ENCODE results near the gene FGFRL1. TPM values are rescaled to one million over a fixed set of nuclear protein-coding genes. Genes with fewer than 3 reads are reported as not detected.

The FGFRL1 gene
- total RNA-seq, 5 donors from 2014 or later (not counting 1 experiment from before 2014, with no cell fraction given): 14.9 to 25.2 (median 23.7) TPM

DNA sequence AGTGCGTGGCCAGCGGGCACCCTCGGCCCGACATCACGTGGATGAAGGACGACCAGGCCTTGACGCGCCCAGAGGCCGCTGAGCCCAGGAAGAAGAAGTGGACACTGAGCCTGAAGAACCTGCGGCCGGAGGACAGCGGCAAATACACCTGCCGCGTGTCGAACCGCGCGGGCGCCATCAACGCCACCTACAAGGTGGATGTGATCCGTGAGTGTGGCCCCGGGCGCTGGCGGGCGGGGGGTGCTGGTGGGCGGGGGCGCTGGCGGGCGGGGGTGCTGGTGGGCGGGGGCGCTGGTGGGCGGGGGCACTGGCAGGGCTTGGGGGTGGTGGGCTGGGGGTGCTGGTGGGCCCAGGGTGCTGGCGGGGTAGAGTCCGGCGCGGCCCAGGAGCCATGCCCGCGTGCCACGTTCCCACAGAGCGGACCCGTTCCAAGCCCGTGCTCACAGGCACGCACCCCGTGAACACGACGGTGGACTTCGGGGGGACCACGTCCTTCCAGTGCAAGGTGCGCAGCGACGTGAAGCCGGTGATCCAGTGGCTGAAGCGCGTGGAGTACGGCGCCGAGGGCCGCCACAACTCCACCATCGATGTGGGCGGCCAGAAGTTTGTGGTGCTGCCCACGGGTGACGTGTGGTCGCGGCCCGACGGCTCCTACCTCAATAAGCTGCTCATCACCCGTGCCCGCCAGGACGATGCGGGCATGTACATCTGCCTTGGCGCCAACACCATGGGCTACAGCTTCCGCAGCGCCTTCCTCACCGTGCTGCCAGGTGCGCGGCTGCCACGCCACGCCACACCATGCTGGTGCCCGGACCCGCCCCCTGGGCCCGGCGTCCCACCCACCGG lies 12.7 kb downstream of the FGFRL1 start:
- peaks cover 5% of the 10 kb centered on the region for H3K36me3 Mint-ChIP-seq
- no peak overlapping the region for H3K27ac ChIP-seq (ENCODE audit: low read length)
- H3K4me1 ChIP-seq (ENCODE audit: control insufficient read depth in 1 of 2, extremely low read depth in 1 of 2, insufficient read depth in 2 of 2, low read length in 2 of 2): peaks cover 0 to 21% of the 10 kb centered on the region in 2 experiments
- H3K9me3 Mint-ChIP-seq: no peaks in the 10 kb centered on the region
- peaks cover 9 to 19% (median 12%) of the 10 kb centered on the region in 3 donors for H3K4me1 Mint-ChIP-seq
- peaks cover 0 to under 1% of the 10 kb centered on the region in 2 experiments for H3K27me3 ChIP-seq (replicated peaks in 1 of 2; ENCODE audit: control insufficient read depth in 2 of 2, extremely low read depth in 1 of 2, insufficient read depth in 2 of 2, low read length in 1 of 2)
- peaks cover 0 to 6% of the 10 kb centered on the region in 2 donors for H3K36me3 ChIP-seq (ENCODE audit: control insufficient read depth in 2 of 2, extremely low read depth in 1 of 2, insufficient read depth in 1 of 2, low read length in 1 of 2)
- no peaks in the 10 kb centered on the region for H3K9me3 ChIP-seq
- WGBS (ENCODE audit: insufficient coverage): 98% methylated on average over 59 of the region's 83 CpGs
- no peaks in the 10 kb centered on the region for H3K27me3 Mint-ChIP-seq
- no peak for DNase-seq
- no peak overlapping the region for H3K27ac Mint-ChIP-seq
- no peak overlapping the region for H3K4me3 Mint-ChIP-seq
- no peak overlapping the region for H3K4me3 ChIP-seq (ENCODE audit: control insufficient read depth in 1 of 2, extremely low read depth in 1 of 2, low read length in 1 of 2)
- CTCF ChIA-PET: no interaction called here
- POLR2A ChIA-PET: no interaction called here
- no peak for ATAC-seq (replicated peaks in 1 of 4)

DNA sequence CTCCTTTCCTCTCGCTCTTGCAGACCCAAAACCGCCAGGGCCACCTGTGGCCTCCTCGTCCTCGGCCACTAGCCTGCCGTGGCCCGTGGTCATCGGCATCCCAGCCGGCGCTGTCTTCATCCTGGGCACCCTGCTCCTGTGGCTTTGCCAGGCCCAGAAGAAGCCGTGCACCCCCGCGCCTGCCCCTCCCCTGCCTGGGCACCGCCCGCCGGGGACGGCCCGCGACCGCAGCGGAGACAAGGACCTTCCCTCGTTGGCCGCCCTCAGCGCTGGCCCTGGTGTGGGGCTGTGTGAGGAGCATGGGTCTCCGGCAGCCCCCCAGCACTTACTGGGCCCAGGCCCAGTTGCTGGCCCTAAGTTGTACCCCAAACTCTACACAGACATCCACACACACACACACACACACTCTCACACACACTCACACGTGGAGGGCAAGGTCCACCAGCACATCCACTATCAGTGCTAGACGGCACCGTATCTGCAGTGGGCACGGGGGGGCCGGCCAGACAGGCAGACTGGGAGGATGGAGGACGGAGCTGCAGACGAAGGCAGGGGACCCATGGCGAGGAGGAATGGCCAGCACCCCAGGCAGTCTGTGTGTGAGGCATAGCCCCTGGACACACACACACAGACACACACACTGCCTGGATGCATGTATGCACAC lies 13.6 kb downstream of the FGFRL1 start:
- Mint-ChIP-seq H3K4me1 (peaks cover 6 to 16% (median 12%) of the 10 kb centered on the region in 3 donors), H3K27ac (no peak overlapping the region), H3K9me3 (no peaks in the 10 kb centered on the region), H3K36me3 (peaks cover 5% of the 10 kb centered on the region), H3K27me3 (no peaks in the 10 kb centered on the region), H3K4me3 (no peak overlapping the region)
- ChIA-PET CTCF (no interaction called here), POLR2A (no interaction called here)
- Histone ChIP-seq H3K36me3 (ENCODE audit: control insufficient read depth in 2 of 2, extremely low read depth in 1 of 2, insufficient read depth in 1 of 2, low read length in 1 of 2) (peaks cover 0 to 6% of the 10 kb centered on the region in 2 donors), H3K4me3 (ENCODE audit: control insufficient read depth in 1 of 2, extremely low read depth in 1 of 2, low read length in 1 of 2) (no peak overlapping the region), H3K27me3 (replicated peaks in 1 of 2; ENCODE audit: control insufficient read depth in 2 of 2, extremely low read depth in 1 of 2, insufficient read depth in 2 of 2, low read length in 1 of 2) (peaks cover 0 to 9% of the 10 kb centered on the region in 2 experiments), H3K27ac (ENCODE audit: low read length) (no peak overlapping the region), H3K4me1 (ENCODE audit: control insufficient read depth in 1 of 2, extremely low read depth in 1 of 2, insufficient read depth in 2 of 2, low read length in 2 of 2) (peaks cover 0 to 13% of the 10 kb centered on the region in 2 experiments), H3K9me3 (no peaks in the 10 kb centered on the region)
- DNase-seq (no peak), ATAC-seq (replicated peaks in 1 of 4) (no peak)
- 97% methylated on average over 18 of the region's 32 CpGs for WGBS (ENCODE audit: insufficient coverage)

DNA sequence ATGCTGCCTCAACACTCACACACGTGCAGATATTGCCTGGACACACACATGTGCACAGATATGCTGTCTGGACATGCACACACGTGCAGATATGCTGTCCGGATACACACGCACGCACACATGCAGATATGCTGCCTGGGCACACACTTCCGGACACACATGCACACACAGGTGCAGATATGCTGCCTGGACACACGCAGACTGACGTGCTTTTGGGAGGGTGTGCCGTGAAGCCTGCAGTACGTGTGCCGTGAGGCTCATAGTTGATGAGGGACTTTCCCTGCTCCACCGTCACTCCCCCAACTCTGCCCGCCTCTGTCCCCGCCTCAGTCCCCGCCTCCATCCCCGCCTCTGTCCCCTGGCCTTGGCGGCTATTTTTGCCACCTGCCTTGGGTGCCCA lies 14.7 kb downstream of the FGFRL1 start:
- Mint-ChIP-seq H3K4me3 (no peak overlapping the region), H3K27me3 (no peaks in the 10 kb centered on the region), H3K4me1 (peaks cover 4 to 13% (median 10%) of the 10 kb centered on the region in 3 donors), H3K9me3 (no peaks in the 10 kb centered on the region), H3K36me3 (peaks cover 5% of the 10 kb centered on the region), H3K27ac (no peak overlapping the region)
- H3K4me3 ChIP-seq (ENCODE audit: control insufficient read depth in 1 of 2, extremely low read depth in 1 of 2, low read length in 1 of 2): no peak overlapping the region
- DNase-seq (peak in 14 of 35 experiments; percentile 8 to 60 (median 21)), ATAC-seq (replicated peaks in 1 of 4) (peak in 3 of 4 experiments; percentile 28 to 76 (median 44))
- H3K27ac ChIP-seq (ENCODE audit: low read length): no peak overlapping the region
- H3K36me3 ChIP-seq (ENCODE audit: control insufficient read depth in 2 of 2, extremely low read depth in 1 of 2, insufficient read depth in 1 of 2, low read length in 1 of 2): peaks cover 0 to 6% of the 10 kb centered on the region in 2 donors
- ChIA-PET POLR2A (no interaction called here), CTCF (no interaction called here)
- peaks cover 0 to 10% of the 10 kb centered on the region in 2 experiments for H3K4me1 ChIP-seq (ENCODE audit: control insufficient read depth in 1 of 2, extremely low read depth in 1 of 2, insufficient read depth in 2 of 2, low read length in 2 of 2)
- no peaks in the 10 kb centered on the region for H3K9me3 ChIP-seq
- peaks cover 0 to 20% of the 10 kb centered on the region in 2 experiments for H3K27me3 ChIP-seq (replicated peaks in 1 of 2; ENCODE audit: control insufficient read depth in 2 of 2, extremely low read depth in 1 of 2, insufficient read depth in 2 of 2, low read length in 1 of 2)
- WGBS (ENCODE audit: insufficient coverage): 70% methylated on average over 8 of the region's 17 CpGs

DNA sequence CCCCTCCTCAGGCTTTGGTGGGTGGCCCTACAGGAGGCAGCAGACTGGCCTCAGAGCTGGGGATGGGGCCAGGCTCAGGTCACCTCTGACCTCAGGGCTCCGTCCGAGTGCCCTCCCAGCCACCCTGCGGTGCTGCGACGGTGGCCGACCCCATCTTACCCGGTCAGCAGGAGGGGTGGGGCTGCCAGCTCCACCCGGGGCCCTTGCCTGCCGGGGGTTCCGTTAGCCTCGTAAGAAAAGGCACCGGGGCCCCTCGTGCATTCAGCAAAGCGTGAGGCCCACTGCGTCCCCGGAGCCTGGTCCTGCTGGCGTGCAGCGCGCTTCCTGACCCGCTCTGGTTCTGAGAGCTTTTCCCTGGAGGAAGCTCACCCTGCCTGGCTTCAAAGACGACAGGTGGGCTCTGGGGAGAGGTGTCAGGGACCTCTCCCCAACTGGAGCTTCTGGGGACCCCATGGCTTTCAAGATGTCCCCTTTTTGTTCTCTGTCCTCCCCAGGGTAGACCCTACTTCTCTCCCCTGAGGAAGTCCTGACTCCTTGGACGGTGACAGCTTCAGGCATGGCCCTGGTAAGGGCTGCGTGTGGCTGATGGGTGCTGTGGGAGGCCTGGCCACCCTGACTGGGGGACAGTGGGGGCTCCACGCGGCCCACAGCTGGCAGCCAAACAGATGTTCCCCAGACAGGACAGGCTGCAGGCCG lies 15.9 kb downstream of the FGFRL1 start:
- Histone ChIP-seq H3K9me3 (no peaks in the 10 kb centered on the region), H3K36me3 (ENCODE audit: control insufficient read depth in 2 of 2, extremely low read depth in 1 of 2, insufficient read depth in 1 of 2, low read length in 1 of 2) (peaks cover 0 to 6% of the 10 kb centered on the region in 2 donors), H3K27ac (ENCODE audit: low read length) (no peak overlapping the region), H3K27me3 (replicated peaks in 1 of 2; ENCODE audit: control insufficient read depth in 2 of 2, extremely low read depth in 1 of 2, insufficient read depth in 2 of 2, low read length in 1 of 2) (peaks cover 0 to 32% of the 10 kb centered on the region in 2 experiments), H3K4me1 (ENCODE audit: control insufficient read depth in 1 of 2, extremely low read depth in 1 of 2, insufficient read depth in 2 of 2, low read length in 2 of 2) (peaks cover 0 to 7% of the 10 kb centered on the region in 2 experiments), H3K4me3 (ENCODE audit: control insufficient read depth in 1 of 2, extremely low read depth in 1 of 2, low read length in 1 of 2) (no peak overlapping the region)
- 91% methylated on average over 21 of the region's 26 CpGs for WGBS (ENCODE audit: insufficient coverage)
- Mint-ChIP-seq H3K27me3 (no peaks in the 10 kb centered on the region), H3K4me3 (no peak overlapping the region), H3K9me3 (no peaks in the 10 kb centered on the region), H3K36me3 (peaks cover 5% of the 10 kb centered on the region), H3K4me1 (peaks cover 4 to 12% (median 10%) of the 10 kb centered on the region in 3 donors), H3K27ac (no peak overlapping the region)
- ChIA-PET POLR2A (no interaction called here), CTCF (no interaction called here)
- no peak for ATAC-seq (replicated peaks in 1 of 4)
- no peak for DNase-seq

DNA sequence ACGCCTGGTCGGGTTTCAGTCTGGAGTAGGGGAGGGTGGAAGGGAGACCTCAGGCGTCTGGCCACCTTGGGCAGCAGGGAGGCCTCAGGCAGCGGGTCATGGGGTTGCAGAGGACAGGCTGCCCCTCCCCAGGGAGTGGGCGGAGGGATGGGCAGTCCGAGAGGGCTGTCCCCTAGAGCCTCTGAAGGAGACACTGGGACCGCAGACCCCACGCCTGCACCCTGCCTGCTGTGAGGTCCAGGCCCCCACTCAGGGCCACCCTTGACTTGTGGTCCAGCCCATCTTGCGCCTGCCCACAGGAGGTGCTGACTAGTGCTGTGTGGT lies 16.5 kb downstream of the FGFRL1 start:
- Histone ChIP-seq H3K4me3 (ENCODE audit: control insufficient read depth in 1 of 2, extremely low read depth in 1 of 2, low read length in 1 of 2) (no peak overlapping the region), H3K27ac (ENCODE audit: low read length) (no peak overlapping the region), H3K4me1 (ENCODE audit: control insufficient read depth in 1 of 2, extremely low read depth in 1 of 2, insufficient read depth in 2 of 2, low read length in 2 of 2) (peaks cover 0 to 7% of the 10 kb centered on the region in 2 experiments), H3K36me3 (ENCODE audit: control insufficient read depth in 2 of 2, extremely low read depth in 1 of 2, insufficient read depth in 1 of 2, low read length in 1 of 2) (peaks cover 0 to 6% of the 10 kb centered on the region in 2 donors), H3K9me3 (no peaks in the 10 kb centered on the region), H3K27me3 (replicated peaks in 1 of 2; ENCODE audit: control insufficient read depth in 2 of 2, extremely low read depth in 1 of 2, insufficient read depth in 2 of 2, low read length in 1 of 2) (peaks cover 0 to 37% of the 10 kb centered on the region in 2 experiments)
- ChIA-PET POLR2A (no interaction called here), CTCF (no interaction called here)
- Mint-ChIP-seq H3K9me3 (no peaks in the 10 kb centered on the region), H3K4me3 (no peak overlapping the region), H3K27me3 (peaks cover 0 to 2% of the 10 kb centered on the region in 2 donors), H3K27ac (no peak overlapping the region), H3K4me1 (peaks cover 4 to 12% (median 10%) of the 10 kb centered on the region in 3 donors), H3K36me3 (peaks cover 5% of the 10 kb centered on the region)
- ATAC-seq (replicated peaks in 1 of 4) (no peak), DNase-seq (no peak)
- WGBS (ENCODE audit: insufficient coverage): 74% methylated on average over 9 of the region's 9 CpGs

DNA sequence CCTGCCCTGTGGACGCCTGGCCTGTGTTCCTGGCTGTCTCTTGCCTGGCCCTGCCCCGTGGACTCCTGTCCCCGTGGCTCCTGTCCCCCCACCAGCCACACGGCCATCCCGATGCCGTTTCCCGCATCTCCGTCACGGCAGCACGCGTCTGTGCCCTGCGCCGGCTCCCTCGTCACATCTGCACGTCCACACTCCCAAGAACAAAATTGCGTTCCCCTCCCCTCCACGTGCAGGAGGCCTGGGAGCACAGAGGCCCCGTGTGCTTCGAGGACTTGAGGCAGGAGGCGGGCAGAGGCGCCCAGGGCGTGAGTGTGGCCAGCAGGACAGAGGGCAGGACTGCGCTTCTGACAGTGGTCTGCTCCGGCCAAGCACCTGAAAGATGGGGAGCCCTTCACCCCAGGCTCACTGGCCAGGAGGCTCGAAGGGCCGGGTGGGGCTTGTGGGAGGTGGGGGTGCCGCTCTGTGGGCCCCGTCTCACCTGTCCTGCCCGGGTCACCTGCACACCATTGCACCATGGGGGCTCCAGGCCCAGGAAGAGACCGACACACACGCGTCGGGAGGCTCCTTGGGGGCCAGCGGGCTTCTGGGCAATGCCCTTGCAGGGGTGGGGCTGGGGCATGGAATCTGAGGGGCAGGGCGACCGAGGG lies 17.3 kb downstream of the FGFRL1 start:
- Mint-ChIP-seq H3K4me3 (no peak overlapping the region), H3K4me1 (peaks cover 4 to 12% (median 10%) of the 10 kb centered on the region in 3 donors), H3K27ac (no peak overlapping the region), H3K9me3 (no peaks in the 10 kb centered on the region), H3K36me3 (peaks cover 5% of the 10 kb centered on the region), H3K27me3 (peaks cover 0 to 2% of the 10 kb centered on the region in 2 donors)
- POLR2A ChIA-PET: no interaction called here
- Histone ChIP-seq H3K27ac (ENCODE audit: low read length) (no peak overlapping the region), H3K4me3 (ENCODE audit: control insufficient read depth in 1 of 2, extremely low read depth in 1 of 2, low read length in 1 of 2) (no peak overlapping the region), H3K4me1 (ENCODE audit: control insufficient read depth in 1 of 2, extremely low read depth in 1 of 2, insufficient read depth in 2 of 2, low read length in 2 of 2) (peaks cover 0 to 7% of the 10 kb centered on the region in 2 experiments), H3K36me3 (ENCODE audit: control insufficient read depth in 2 of 2, extremely low read depth in 1 of 2, insufficient read depth in 1 of 2, low read length in 1 of 2) (peaks cover 0 to 6% of the 10 kb centered on the region in 2 donors), H3K9me3 (no peaks in the 10 kb centered on the region), H3K27me3 (replicated peaks in 1 of 2; ENCODE audit: control insufficient read depth in 2 of 2, extremely low read depth in 1 of 2, insufficient read depth in 2 of 2, low read length in 1 of 2) (peaks cover 0 to 45% of the 10 kb centered on the region in 2 experiments)
- 84% methylated on average over 35 of the region's 36 CpGs for WGBS (ENCODE audit: insufficient coverage)
- DNase-seq (no peak), ATAC-seq (replicated peaks in 1 of 4) (no peak)
- CTCF ChIA-PET: no interaction called here
